ENCODE data around the gene MAN1C1.

- TF ChIP-seq POLR2AphosphoS5 (IDR thresholded peaks at IDR 0.05; ENCODE audit: low read depth, low read length), result no peak
- no peak for TF ChIP-seq POLR2A (IDR thresholded peaks at IDR 0.05; ENCODE audit: low read depth, low read length)
These were observed 192.1 kb downstream of the MAN1C1 start for GRCh38 chr1:25808481-25809244.

All from GM12891 (cell line).